OCI-LY7 (cell line): ENCODE data around the gene HLA-E.

Experiments
- EZH2phosphoT487 ChIP-seq: fragments of 200-600 bp; sonication (generic); IDR thresholded peaks from 2 replicates; pipeline ENCODE4 v1.6.1; 2018; ENCODE audit warnings: low read depth, borderline replicate concordance, mild to moderate bottlenecking, mixed run types, antibody characterized with exemption, low read length, moderate library complexity, mixed read lengths
- TF ChIP-seq, protein P1 (sequence below): fragments of 200-600 bp; sonication (generic); conservative IDR thresholded peaks from 2 replicates; pipeline ENCODE4 v1.5.1; 2014; ENCODE audit warnings: mild to moderate bottlenecking, antibody characterized with exemption, low read length, moderate library complexity, mixed read lengths

DNA sequence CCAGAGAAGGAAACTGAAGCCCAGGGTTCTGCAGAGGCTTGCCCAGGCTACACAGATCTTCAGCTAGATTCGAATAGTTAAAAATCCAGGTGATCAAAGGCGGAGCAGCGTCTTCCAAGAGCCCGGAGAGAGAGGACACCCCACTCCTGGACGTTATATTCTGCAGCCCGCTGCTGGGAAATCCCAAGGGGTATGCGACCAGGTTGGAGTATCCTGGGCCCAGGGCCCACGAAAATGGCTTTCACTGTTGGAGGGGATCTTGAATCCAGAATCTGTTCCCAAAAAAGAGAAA is 44.9 kb upstream of the HLA-E start:
- TF ChIP-seq, protein P1, sequence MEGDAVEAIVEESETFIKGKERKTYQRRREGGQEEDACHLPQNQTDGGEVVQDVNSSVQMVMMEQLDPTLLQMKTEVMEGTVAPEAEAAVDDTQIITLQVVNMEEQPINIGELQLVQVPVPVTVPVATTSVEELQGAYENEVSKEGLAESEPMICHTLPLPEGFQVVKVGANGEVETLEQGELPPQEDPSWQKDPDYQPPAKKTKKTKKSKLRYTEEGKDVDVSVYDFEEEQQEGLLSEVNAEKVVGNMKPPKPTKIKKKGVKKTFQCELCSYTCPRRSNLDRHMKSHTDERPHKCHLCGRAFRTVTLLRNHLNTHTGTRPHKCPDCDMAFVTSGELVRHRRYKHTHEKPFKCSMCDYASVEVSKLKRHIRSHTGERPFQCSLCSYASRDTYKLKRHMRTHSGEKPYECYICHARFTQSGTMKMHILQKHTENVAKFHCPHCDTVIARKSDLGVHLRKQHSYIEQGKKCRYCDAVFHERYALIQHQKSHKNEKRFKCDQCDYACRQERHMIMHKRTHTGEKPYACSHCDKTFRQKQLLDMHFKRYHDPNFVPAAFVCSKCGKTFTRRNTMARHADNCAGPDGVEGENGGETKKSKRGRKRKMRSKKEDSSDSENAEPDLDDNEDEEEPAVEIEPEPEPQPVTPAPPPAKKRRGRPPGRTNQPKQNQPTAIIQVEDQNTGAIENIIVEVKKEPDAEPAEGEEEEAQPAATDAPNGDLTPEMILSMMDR = no peak
- no peak for TF ChIP-seq EZH2phosphoT487
